ENCODE data around the gene ABCC9.

The ABCC9 gene

GRCh38 chr12:21865846-21866245 is 75.4 kb downstream of the ABCC9 start:
- no peak for FAIRE-seq

- FAIRE-seq, result no peak
Observed at GRCh38 chr12:21860534-21860933, 80.7 kb downstream of the ABCC9 start.

- no peak for FAIRE-seq
Observed at GRCh38 chr12:21860128-21860527, 81.1 kb downstream of the ABCC9 start.

- FAIRE-seq, result no peak
Observed at GRCh38 chr12:21852251-21852650, 89.0 kb downstream of the ABCC9 start.

- no peak for FAIRE-seq
Observed at GRCh38 chr12:21851151-21851550, 90.1 kb downstream of the ABCC9 start.

DNA sequence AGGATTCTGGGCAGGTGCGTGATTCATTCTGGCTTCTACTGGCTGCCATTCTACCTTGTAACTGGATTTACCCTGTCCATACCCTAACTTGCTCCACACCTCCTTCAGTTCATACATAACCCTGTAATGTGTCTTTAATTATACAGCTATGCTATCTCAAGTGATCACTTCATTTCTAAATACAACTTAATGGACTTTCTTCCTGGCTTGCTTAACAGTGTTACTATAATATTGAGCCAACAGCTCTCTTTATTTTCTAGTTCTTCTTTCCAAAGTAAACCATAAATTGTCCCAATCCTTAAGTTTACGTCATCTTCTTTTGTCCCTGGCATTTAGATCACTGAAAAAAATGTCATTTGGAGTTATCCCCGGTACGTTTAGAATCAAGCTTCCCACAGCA is 90.8 kb downstream of the ABCC9 start:
- no peak for FAIRE-seq

DNA sequence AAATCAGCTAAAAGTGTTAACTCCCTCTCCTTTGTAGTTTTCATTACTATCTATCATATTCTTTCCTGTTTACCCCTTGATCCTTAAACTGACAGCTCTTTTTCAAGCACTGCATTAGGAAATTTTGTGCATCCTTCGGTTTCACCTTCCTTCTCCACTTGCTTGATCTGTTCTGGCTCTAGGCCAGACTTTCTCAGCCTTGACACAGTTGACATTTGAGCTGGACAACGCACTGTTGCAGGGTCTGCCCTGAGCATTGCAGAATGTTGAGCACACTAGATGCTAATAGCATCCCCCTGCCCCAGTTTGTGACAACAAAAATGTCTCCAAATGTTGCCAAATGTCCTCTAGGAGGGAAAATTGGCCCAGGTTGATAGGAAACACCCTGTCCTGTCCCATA is 91.3 kb downstream of the ABCC9 start:
- FAIRE-seq, result no peak

GRCh38 chr12:21848192-21848591 is 93.0 kb downstream of the ABCC9 start:
- FAIRE-seq, result no peak

GRCh38 chr12:21843795-21844194 is 97.4 kb downstream of the ABCC9 start:
- no peak for FAIRE-seq

- no peak for FAIRE-seq
Observed at GRCh38 chr12:21839776-21840175, 101.5 kb downstream of the ABCC9 start.

DNA sequence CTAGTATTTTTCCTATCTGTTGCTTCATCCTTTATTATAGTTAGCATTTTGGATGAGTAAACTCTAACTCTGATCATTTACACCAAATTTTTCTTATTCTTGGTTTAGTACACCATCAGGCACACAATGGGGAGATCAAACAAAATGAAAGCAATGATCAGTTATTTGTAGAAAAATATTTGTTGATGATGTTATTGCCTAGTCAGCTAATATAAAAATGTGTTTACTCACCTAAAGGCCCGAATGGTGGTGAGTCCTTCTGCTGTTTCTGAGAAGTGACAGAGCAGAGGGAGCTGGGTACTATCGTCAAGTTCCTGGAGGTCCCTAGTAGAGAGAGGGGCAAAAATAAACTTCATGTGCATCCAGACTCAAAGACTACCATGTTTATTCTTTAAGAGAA is 103.4 kb downstream of the ABCC9 start:
- no peak for FAIRE-seq

- FAIRE-seq, result no peak
Observed at GRCh38 chr12:21831791-21832344, 109.4 kb downstream of the ABCC9 start.

GRCh38 chr12:21828779-21829178 is 112.4 kb downstream of the ABCC9 start:
- no peak for FAIRE-seq

GRCh38 chr12:21828136-21828775 is 113.0 kb downstream of the ABCC9 start:
- FAIRE-seq, result no peak

- no peak for FAIRE-seq
Observed at GRCh38 chr12:21827083-21827482, 114.1 kb downstream of the ABCC9 start.

GRCh38 chr12:21826618-21826910 is 114.7 kb downstream of the ABCC9 start:
- FAIRE-seq, result no peak

DNA sequence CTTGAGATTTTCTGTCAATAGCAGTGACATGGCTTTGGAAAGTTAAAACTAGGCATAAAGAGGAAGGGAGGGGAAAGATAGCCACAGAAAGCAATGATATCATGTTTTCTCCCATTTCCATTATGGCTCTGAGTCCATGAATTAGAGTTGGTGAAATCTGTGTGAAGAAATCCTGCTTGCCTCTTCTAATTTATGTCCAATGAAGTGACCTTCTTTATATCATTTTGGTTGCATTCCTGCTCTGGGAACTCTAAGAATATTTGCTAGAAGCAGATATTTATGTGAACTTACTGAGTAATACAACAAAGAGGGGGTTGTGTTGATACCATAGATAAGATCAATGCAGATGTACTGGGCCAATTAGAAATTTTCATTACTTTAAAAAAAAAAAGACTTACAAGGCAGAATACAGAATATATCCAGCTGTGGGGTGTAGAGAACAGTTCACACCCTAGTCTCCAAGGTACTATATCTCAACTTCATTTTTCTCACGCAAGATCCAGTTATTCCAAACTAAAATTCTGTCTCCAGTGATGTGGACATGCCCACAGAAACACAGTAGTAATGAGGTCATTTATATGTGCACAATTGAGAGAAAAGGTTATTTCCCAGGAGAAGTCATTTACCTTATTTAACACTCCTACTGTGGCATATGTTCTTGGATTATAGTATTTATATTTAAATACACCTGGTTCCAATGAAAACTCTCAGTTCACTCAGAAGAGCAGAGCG is 115.2 kb downstream of the ABCC9 start:
- FAIRE-seq, result no peak

DNA sequence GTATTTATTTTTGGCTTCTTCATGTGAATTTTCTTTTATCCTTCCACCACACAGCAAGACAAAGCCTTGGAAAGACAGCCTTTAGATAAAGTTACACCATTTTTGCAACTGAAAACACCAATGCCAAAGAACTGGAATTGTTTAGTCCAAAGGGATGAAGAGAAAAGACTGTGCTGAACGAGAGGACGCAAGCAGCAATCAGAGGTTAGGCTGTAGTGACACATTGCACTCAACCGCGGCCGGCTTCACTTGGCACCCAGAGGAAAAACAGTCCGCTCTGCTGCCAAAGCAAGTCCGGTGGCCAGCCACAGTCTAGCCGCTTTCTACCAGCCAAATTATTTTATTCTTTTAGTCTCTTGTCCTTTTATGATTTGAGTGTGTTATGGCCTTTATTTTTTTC is 117.6 kb downstream of the ABCC9 start:
- FAIRE-seq, result no peak

DNA sequence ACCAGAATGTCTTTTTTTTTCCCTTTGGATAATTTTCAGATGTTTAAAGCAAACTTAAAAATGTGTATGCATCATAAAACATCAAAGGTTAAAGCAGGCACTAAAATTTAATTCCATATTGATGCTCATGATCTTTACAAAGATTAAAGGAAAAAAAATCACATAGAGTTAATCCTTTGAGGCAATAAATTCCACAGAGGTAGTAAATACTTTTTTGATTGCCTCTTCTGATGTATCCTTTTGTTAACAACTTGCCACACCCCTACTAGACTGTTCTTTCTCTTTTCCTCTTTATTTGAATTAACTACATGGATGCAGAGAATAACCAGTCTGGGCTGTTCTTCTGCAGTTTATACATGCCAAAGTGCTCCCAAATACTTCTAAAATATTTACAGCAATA is 121.5 kb downstream of the ABCC9 start:
- no peak for FAIRE-seq

DNA sequence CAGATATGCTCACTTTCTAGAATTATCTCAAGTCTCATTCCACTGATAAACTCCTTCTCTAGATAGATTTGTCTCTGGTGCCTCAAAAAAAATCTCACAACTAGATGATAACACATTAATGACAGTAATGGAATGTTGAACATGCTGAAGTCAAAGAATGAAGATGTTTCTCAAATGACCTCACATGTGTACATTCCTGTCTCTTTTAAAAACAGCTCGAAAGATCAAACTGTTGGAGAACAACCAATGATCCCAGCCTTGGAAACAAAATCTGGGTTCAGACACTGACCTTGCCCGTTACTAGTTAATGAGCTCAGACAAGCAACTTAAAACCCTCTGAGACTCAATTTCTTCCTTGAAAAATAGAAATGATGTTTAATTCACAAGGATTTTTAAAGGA is 122.0 kb downstream of the ABCC9 start:
- no peak for FAIRE-seq

- no peak for FAIRE-seq
Observed at GRCh38 chr12:21818627-21819026, 122.6 kb downstream of the ABCC9 start.

DNA sequence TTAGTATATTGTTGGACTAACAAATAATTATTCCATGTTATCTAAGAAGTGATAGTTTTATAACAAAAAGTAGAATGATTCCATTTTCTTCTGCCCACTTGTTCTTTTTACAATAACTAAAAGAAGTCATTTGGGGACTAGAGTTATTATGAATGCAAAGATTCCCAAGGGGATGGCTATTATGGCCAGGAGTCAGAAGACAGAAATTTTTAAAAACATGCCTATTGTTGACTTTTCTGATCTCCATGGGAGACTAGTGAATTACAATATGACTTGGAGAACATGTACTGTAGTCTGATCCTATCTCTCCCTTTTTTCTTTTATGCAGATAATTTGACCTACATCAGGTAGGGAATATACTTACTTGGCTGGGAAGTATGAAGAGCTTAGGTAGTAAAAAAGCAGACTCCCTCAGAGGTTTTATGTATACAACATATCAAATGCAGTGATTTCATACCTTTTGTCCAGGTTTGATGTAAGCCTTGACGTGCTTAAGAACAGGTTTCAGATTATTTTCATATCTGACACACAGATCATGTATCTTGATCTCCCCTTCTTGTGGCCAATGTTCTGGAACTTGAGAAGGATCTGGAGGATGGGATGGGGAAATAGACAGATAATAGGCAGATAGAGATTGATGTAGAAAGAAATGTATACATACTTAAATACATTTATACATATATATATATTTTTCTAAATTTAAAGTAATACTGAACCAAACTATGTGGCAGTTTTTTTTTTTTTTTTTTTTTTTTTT is 125.7 kb downstream of the ABCC9 start:
- FAIRE-seq, result no peak

- FAIRE-seq, result no peak
Observed at GRCh38 chr12:21814814-21815213, 126.4 kb downstream of the ABCC9 start.

DNA sequence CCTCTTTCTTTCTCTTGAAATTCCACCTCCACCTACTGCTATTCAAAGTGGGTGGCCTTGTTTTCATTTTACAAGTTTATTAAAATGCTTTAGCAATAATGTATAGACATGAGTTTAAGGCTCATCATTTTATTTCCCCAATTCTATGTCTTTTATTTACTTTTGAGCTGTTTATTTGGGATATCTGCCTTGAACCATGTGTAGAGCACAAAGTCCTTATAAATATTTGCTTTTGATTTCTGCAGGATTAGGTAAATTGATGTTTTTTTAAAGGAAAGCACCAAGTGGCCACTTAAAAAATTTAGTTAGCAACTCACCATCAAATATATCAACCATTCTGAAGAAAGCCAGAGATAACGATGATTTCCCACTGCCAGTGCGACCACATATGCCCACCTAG is 126.9 kb downstream of the ABCC9 start:
- no peak for FAIRE-seq
